Measurements from ENCODE around the gene MBLAC1.

The MBLAC1 gene

DNA sequence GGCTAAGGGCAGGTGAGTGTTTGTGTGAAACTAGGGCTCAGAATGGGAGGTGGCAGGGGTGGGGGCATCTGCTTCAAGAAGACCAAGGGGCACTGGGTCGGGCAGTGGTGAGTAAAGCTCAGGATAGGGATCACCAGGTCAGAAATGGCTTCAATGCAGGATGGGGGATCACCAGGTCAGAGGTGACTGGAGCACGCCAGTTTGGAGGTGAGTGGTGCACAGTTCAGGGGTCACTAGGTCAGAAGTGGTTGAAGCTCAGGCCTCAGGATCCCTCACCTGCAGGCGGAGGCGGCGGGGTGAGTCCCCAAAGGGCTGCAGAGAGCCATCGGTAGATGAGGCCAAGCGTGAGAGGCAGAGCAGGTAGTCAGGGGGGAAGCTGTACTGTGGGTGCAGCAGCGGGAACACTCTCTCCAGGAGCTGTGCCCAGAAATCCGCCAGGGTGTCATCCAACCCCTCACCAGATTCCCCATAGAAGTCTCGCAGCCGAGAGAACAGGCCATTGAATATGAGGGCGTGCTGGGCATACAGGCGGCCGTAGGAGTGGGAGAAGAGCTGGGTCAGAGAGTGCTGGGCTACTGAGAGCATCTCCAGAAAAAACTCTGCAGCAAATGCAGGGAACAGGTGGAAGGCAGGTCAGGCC, 48.6 kb downstream of the MBLAC1 start:
- peaks cover 2% of the 10 kb centered on the region for H3K9me3 Mint-ChIP-seq
- H3K4me3 Mint-ChIP-seq: no peak overlapping the region
- H3K27me3 Mint-ChIP-seq: peaks cover 2% of the 10 kb centered on the region
- no peaks in the 10 kb centered on the region for H3K36me3 Mint-ChIP-seq (ENCODE audit: low read depth)
- peaks cover 28% of the 10 kb centered on the region for H3K4me1 Mint-ChIP-seq (ENCODE audit: low read depth)
- DNase-seq: peak; percentile 28
- H3K27ac Mint-ChIP-seq: peak overlapping the region; percentile 41

DNA sequence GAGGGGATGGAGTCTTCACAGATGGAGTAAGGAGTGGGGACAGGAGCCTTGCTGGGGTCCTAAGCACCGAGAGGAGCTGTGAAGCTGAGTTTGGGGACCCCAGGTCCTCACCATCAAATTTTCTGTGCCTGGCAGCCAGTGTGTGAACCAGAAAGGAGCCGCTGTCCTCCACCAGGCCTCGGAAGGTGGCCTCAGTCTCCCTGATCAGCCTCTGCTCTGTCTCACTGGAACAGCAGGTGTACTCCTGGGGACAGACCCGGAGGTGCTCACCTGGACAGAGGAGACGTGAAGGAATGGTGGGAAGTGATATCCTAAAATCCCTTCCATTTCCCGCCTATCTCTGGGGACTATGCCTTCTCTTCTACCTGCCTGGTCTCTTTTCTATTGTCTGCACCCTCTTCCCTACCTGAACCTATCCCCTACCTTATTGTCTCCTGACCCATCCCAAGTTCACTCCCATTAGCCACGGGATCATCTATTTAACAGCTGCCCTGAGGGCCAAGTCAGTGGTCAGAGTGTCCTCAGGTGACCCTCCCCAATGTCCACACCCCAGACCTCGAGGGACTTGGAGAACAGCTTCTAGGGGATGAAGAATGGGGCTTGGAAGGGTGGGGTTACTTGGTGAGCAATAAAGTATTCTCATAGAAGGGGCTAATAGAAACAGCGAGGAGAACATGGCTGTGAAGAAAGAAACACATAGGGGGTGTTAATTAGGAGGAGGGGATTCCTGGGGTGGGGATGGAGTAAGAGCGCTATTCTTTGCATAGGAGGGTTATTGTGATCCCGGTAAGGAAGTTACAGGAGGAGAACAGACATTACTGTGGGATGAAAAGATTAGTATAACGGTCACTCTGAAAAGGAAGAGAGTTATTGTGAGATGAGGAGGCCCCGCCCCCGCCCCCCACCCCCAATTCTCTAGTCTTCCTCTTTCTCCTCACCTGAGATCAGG, 49.6 kb downstream of the MBLAC1 start:
- Mint-ChIP-seq H3K36me3 (ENCODE audit: low read depth) (no peaks in the 10 kb centered on the region), H3K9me3 (peaks cover 3% of the 10 kb centered on the region), H3K27me3 (no peaks in the 10 kb centered on the region), H3K4me3 (peak overlapping the region; percentile 80), H3K27ac (no peak overlapping the region), H3K4me1 (ENCODE audit: low read depth) (peaks cover 31% of the 10 kb centered on the region)
- DNase-seq: peak; percentile 27

DNA sequence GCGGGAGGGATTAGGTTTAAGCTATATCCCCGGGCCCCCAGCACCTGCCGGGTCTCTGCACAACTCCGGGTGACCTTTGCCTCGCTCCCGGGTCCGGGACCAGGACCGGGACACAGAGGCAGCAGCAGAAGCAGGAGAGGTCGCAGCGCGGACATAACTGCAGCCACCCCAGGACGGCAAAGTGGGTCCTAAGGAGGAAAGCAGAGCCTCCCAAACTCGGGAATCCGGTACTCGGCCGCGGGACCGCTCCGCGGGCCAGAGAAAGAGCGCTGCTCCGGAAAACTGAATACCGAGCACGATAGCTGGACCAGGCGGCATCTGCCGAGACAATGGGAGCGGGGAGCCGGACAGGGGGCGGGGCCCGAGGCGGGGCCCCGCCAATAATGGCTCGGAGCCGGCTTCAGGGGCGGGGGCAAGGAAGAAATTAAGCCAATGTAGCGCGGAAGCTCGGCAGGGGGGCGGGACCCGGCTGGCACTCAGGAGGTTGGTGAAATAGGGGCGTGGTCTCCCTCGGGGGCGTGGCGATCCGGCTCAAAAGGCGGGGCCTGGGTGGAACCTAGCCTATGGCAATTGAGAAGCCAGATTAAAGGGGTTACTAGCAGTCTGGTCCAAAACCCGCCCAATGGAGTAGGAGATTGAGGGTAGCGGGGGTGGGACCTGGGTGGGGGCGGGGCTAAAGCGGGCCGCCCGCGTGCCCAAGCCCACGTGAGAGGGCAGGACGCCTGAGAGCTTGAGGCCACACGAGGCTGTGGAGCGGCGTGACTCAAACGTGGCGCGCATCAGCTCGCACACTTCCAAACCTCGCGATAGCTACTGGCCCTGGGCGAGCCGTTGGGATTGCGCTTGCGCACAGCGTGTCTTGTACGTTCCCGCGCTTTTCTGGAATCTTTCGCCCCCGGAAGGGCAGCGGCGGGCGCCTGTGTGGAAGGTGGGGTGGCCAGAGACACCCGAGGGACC, 50.6 kb downstream of the MBLAC1 start, which contains the start of the genes GPC2 and STAG3:
TSS of gene GPC2 (minus strand) at position 337 of the 957 bp plus-strand sequence. CDS start at position 155, 182 bp downstream.
TSS of gene STAG3 (plus strand) at position 874 of the 957 bp plus-strand sequence. CDS start 2,639 bp downstream, outside the sequence.
- peak; percentile 99 for DNase-seq
- H3K27ac Mint-ChIP-seq: peak within 1 kb of the TSS; percentile 44
- H3K4me3 Mint-ChIP-seq: peak within 1 kb of the TSS; percentile 80
- peaks cover 3% of the 10 kb centered on the region for H3K9me3 Mint-ChIP-seq
- H3K27me3 Mint-ChIP-seq: no peaks in the 10 kb centered on the region
- H3K4me1 Mint-ChIP-seq (ENCODE audit: low read depth): peaks cover 36% of the 10 kb centered on the region
- no peaks in the 10 kb centered on the region for H3K36me3 Mint-ChIP-seq (ENCODE audit: low read depth)

Data from activated T-cell treated with anti-CD3 and anti-CD28 coated beads, Interleukin-2, amount 50 U/mL, for 24 hours (primary cell).